NCI-H748 treated with DMSO at 0.1 percent for 48 hours (cell line): ENCODE results near the gene PYGO2.

Source experiments
- DNase-seq: peaks from one replicate; lab custom pipeline; 2025; lab: John Stamatoyannopoulos, UW

Gene PYGO2

GRCh38 chr1:154961207-154962155 is at the start of gene PYGO2:
PYGO2 (minus strand) TSS chr1:154961782; CDS start chr1:154961576, 206 bp downstream.
- DNase-seq: peak; percentile 50

- no peak for DNase-seq
Observed at GRCh38 chr1:155011004-155011416, 49.4 kb upstream of the PYGO2 start.

- DNase-seq: no peak
Observed at GRCh38 chr1:155010211-155010918, 48.8 kb upstream of the PYGO2 start.

GRCh38 chr1:155009742-155010141 is 48.2 kb upstream of the PYGO2 start:
- no peak for DNase-seq

- DNase-seq: no peak
Observed at GRCh38 chr1:155009221-155009711, 47.7 kb upstream of the PYGO2 start.

GRCh38 chr1:155008015-155008941 is 46.7 kb upstream of the PYGO2 start:
- no peak for DNase-seq

GRCh38 chr1:155007251-155007828 is 45.8 kb upstream of the PYGO2 start:
- DNase-seq: no peak

GRCh38 chr1:155006601-155007101 is 45.1 kb upstream of the PYGO2 start:
- DNase-seq: no peak

GRCh38 chr1:155005076-155006011 is 43.8 kb upstream of the PYGO2 start:
- no peak for DNase-seq

GRCh38 chr1:155004352-155005075 is 42.9 kb upstream of the PYGO2 start:
- DNase-seq: no peak

- no peak for DNase-seq
Observed at GRCh38 chr1:155003766-155004351, 42.3 kb upstream of the PYGO2 start.

GRCh38 chr1:155003227-155003765 is 41.7 kb upstream of the PYGO2 start:
- peak; percentile 27 for DNase-seq

GRCh38 chr1:155002464-155003226 is 41.1 kb upstream of the PYGO2 start, which contains the start of gene ZBTB7B:
ZBTB7B (plus strand) TSS chr1:155002802; CDS start chr1:155014661, 11,859 bp downstream.
- no peak for DNase-seq

GRCh38 chr1:155001675-155002463 is 40.3 kb upstream of the PYGO2 start:
- DNase-seq: peak; percentile 97

GRCh38 chr1:155001425-155001674 is 39.8 kb upstream of the PYGO2 start:
- no peak for DNase-seq

GRCh38 chr1:155000726-155001424 is 39.3 kb upstream of the PYGO2 start:
- no peak for DNase-seq

- no peak for DNase-seq
Observed at GRCh38 chr1:155000411-155000725, 38.8 kb upstream of the PYGO2 start.
